ENCODE measurements around the gene MEG3.

The MEG3 gene

DNA sequence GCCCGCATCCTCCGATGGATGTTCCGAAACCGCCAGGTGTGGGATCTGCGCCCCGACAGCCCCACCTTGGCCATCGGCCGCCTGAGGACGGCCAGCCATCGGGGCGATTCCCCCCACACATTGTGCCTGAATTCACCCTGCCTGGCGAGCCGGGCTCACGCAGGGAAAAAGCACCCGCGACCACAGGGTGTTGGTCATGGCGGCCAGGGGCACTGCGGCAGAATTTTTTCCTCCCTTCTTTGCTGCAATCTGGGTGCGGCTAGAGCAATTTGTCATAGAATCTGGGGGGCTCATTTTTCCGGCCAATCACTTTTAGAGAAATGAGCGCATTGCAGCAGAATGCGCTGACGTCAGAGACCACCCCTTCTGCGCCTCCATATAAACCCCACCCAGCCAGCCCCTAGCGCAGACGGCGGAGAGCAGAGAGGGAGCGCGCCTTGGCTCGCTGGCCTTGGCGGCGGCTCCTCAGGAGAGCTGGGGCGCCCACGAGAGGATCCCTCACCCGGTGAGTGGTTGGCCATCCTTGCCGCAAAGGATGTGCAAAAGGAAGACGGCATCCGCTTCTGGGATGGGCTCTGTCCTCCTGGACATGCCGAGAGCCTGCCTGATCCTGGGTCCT, at the start of gene MEG3:
Gene MEG3 (plus strand): TSS at position 406 of the 619 bp plus-strand sequence.
- no peak for DNase-seq

DNA sequence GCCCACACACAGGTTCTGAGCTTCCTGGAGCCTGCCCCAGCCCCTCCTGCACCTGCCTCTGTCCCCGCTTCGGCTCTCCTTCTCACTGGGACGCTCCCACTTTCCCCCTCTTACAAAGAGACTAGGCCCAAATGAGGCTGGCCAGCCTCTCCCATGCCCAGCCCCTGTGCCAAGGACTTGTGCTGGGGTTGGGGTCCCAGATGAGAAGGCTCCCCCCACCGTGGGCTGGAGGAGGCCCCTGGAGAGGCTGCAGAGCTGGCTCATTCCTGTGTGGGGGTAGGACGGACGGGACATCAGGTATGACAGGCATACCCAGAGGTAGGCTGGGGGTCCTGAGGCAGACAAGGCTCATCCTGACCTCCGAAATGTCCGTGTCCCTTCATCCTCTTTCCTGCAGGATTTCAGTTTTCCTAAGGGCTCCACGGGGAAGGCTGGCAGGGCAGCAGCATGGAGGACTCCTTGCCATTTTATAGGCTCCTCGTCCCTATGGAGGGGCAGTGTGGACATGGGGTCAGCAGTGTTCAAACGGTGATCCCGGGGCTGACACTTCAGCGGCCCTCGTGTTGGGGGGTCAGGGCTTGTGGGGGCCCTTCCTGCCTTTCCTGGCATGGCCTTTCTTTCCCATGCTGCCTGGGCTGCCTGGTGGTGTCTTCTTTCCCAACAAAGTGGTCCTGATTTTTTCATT, 49.1 kb upstream of the MEG3 start:
- DNase-seq: no peak

DNA sequence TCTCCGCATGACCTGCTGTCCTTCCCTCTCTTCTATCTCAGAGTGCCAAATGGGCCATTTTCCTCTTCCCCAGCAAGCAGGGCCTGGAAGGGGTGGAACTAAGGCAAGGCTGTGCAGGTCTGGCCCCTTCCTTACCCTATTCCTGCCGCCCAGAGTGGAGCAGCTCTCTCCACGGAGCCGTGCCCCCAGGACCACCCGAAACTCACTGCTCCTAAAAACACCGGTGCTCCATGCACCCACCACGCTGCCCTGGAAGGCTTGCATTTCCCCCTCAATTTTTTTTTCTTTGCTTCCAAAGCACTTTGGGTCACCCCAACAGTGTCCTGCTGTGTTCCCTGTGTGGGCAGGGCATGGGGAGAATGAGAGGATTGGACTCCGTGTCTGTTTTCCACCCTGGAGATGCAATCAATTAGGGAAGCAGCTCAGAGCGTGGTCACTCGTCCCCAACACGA, 48.5 kb upstream of the MEG3 start:
- DNase-seq: no peak

DNA sequence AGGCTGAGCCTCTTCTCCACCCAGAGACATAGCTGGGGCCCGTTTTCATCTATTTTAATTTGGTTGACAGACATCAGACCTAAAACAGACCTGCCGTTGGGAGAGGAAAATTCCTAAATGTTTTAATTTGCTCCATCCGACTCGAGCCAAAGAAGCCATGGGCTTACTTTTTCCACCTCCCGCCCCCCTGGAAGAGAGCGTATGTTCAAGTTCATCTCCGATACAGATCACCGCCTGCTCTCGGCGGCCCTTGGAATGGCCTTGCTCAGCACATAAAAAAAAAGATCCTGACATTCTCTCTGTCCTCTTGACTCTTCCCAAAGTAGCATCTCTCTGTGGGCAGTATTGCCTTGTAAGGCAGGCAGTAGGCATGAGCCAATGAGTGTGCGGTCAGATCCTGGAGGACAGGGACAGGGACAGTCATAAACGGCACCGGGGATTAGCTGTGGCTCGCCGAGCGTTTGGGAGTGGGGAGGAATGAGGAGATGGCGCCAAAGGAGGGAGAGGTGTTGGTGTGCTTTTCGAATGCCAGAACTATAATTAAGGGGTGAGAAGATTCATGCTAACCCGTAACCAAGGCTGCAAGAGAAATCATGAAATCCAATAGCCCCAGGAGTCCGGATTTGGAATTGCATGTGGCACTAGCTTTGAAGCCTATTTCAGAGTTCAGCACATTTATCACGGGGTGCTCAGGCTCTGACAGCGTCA, 47.9 kb upstream of the MEG3 start:
- no peak for DNase-seq

DNA sequence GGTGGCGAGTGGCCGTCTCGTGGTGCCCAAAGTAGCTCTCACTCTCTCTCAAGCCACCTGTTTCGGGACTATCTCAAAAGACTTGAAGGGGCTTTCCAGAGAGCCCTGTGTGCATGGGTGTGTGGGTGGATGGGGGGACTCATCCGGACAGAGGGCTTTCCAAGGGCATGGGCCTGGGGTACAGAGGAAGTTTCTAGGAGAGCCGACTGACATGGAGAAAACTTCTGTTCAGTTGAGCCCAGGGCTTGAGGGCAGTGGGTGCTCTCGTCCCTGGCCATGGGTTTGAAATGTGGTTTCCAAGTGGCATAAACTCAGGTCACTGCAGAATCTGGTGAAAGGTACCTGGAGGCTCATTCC, 47.4 kb upstream of the MEG3 start:
- DNase-seq: no peak

DNA sequence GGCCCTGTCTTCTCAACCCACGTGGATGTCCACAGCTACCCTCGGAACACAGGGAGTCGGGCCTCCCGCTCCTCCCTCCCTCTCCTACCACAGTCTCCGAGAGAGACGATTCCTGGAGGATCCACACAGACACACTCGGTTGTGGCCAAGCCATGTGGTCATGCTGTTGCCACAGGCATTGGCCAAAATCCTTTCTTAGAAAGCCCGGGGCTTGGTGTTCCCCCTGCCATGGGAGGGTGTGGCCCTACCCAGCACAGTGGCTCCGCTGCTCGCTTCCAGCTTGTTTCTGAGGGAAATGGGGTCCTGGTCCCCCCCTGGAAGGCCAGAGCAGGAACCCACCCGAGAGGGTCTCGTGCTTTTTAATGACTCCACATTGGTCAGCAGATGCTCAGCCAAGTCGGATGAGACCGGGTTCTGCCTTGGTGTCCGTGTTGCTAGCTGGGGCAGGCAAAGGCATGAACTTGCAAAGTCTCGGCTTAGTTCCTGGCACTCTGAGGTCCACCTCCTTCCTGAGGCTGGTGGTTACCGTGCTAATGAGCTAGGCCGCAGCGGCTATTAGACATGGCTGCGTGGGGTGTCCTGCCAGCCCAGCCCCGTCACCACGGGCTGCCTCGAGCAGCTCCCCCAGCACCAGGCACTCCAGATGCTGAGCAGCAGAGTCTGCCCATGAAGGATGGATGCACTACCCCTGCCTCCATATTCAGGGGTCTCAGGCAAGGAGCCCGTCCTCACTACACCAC, 46.8 kb upstream of the MEG3 start:
- DNase-seq: no peak

DNA sequence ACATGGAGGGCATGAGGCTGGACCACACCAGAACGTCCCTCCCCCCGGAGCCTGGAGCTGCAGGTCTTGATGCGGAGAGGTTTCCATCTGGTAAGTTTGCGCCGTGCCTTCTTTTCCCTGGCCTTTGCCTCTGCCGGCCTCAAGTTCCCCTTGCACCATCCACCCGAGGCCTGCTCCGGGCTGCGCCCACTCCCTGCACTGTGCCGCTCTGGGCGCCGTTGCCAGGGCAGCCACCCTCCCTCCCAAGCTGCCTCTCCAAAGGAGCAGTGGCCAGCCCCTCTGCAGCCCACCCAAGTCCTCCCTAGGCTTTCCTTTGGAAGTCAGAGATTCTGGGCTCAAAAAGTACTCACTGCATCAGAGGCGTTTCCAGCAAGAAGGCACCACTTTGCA, 46.2 kb upstream of the MEG3 start:
- DNase-seq: no peak

DNA sequence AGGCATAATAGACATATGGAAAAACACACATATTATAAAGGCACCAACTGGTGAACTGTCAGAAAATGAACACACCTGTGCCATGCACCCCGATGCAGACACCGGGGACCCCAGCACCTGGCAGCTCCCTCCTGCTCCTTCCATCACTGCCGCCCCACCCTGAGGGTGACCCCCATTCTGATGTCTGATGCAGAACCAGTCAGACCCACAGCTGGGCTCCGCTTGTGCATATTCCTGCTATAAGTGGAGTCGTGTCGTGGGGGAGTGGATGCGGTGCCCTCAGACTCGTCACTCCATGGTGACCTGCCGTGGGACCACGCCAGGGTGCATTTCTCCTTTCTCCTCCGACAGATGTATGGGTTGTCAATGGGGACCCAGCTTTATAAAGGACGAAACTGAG, 45.7 kb upstream of the MEG3 start:
- DNase-seq: no peak

DNA sequence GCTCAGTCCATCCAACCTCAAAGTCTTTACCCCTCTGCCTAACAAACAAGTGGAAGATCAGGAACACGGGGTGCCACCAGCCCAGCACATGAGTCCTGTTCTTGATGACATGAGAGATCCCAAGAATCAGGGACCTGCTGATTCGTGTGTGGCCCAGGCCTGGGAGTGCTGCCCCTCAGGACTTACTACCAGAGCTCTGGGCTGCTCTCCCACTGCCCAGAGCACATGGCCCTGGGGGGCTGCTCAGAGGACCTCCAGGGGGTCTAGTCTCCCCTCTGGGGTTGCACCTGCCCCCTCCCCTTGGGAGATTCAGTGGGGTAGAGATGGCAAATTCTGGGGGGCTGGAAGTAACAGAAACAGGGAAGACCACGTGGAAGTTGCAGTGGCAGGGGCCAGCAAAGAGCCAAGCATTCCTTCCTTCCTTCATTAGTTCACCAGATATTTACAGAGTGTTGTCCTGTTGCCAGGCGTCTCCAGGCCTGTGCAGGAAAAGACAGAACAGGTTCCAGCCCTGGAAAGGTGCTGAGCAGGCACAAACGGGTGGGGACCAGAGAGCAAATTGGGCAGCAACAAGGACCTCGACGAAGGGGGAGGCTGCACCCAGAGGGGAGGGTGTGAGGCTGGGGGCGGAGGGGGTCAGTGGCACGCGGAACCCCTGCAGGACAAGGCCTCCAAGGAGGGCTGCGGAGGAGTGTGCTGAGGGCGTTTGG, 45.1 kb upstream of the MEG3 start:
- no peak for DNase-seq

DNA sequence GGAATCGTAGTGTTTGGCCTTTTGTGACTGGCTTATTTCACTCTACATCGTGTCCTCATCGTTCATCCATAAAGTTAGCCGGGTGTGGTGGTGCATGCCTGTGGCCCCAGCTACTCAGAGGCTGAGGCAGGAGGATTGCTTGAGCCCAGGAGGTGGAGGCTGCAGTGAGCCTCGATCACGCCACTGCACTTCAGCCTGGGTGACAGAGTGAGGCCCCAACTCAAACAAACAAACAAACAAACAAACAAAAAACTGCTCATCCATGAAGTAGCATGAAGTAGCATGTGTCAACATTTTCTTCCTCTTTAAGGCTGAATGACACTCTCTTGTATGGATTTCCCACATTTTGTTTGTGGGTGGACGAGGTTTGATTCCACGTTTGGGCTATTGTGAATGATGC, 44.0 kb upstream of the MEG3 start:
- DNase-seq: no peak

DNA sequence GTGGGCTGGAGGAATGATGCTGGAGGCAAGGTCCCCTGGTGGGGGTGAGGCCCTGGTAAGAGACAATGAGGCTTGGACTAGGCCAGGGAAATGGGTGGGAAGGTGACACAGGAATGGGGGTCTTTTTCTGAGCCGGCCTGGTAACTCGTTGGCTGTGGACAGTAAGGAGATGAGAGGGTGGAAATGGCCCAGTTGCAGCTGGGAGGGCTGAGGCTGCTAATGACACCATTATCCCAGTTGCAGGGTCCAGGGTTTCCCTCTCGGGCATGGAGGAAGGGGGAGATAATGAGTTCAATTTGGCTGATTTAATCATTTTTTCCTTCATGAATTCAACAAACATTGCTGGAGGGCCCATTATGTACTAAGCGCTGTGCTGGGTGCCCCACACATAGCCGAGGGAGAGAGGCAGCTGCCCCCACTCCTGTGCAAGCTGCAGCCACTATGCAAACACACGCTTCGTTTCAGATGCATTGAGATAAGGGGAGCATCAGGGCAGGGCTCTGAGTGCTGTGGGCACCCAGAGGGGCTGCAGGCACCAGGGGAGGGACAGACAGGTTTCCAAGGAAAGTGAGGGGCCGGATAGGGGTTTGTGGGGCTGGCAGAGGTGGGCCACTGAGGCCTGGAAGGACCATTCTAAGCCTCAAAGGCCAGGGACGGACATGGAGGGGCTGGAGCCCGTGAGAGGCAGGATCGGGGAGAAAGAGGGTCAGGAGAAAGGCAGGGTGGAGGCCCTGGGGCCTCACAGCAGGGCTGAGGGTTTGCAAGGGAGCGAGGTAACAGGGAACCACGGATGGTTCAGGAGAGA, 43.2 kb upstream of the MEG3 start:
- DNase-seq: peak; percentile 60

DNA sequence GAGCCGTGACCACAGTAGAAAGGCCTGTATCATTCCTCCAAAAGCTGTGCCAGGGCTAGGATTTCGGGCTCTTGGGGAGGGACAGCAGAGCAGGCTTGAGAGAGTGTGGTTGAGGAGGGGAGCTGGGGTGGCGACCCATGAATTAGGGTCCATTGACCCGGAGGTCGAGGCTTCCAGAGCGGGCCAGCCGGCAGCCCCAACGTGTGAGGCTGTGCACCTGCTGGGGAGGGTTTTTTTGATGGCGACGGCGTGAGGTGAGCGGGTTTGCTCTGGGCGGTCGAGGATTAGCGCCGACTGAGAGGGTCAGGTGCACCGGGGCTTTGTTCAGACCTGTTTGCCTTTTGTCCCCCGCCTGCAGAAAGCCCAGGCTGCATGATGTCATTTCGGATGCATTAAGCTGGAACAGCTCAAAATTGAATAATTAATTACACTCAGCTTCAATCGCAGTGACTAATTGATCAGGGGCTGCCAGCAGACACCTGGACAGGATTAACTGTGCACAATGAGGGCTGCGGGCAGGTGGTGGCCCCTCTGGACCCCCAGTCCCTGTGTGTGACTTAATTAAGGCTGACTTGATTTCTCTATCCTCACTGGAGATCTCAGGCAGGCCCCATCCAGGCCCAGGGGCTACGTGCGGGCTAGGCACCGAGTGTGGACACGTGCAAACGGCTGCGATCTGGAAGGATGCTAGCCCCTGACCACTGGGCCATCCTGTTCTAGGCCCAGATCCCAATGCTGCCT, 42.1 kb upstream of the MEG3 start:
- peak; percentile 80 for DNase-seq

DNA sequence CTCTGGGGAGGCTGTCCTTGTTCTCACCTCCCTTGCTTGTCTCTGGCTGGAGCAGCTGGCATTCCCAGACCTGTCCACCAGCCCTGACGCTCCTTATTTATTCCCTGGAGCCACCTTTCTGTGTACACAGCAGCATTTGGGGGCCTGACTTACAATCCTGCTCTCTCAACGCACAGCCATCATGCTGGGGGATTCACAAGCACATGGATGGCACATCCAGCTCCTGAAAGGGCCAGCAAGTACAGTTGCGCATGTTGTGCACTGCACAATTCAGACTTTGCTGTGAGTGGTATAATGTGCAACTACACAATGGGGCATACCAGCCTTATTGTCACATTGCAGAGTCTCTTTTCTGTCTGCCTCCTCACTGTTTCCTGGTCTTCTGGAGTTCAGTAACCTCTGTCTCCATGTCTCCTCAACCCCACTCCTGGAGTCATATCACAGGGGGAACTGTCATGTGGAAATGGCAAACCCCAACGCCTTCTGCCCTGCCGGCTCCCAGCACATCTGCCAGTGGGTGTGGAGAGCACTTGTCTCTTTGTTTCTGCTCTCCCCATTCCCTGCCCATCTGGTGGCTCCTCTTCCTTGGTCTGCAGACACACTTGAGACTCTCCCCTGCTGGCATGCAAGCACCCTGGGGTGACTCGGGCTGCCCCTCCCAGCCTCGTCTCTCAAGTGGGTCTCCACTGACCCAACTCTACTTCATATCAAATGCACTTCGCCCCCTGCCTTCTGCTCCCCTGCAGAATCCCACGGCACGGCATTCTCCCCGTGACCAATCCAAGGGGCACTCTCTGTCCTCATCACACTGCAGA, 41.2 kb upstream of the MEG3 start:
- DNase-seq: peak; percentile 52

DNA sequence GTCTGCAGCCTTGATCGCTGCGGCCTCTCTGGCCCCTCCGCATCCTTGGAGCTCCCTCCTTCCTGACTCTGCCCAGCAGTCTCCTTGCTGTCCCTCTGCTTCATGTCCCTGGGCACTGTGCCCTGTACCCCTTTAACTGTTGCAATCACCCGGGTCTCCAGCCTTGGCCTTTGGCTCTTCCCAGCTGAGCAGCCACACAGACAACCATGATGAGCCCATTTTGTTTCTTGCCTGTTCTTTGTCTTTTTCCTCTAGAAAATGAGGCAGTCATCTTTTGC, 40.6 kb upstream of the MEG3 start:
- DNase-seq: no peak

DNA sequence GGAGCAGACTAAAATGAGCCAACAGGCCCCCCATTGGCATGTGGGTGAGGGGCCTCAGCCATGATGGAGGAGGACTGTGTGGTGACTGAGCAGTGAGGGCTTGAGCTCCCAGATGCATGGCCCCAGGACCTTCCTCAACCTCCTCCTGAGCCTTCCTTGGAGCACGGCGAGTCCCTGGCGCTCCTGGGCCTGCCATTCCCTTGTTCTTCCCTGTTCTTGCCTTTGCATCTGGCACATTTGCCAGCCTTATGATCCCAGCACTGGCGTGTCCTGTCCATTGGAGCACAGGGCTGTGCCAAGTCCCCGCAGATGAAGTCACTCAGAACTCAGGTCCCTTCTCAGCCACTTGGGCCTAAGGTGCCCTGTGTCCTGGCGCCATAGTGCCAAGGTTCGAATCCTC, 40.3 kb upstream of the MEG3 start:
- DNase-seq: no peak

DNA sequence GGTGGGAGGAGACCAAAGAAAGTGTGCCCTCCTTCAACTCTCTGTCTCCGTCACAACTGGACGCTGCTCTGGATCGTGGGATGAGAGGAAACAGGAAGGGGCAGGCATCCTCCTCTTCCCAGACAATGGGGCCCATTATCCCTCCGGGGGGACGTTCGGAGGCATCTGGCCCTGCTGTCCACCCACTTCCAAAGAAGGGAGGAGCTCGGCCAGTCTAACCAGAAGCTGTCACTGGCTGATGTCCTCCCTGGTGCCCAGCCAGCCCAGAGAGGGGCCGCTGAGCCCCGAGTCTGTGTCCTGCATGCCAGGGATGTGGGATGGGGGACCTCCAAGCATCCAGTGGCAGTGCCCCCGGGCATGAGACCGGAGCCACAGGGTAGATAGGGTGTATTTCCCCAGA, 39.8 kb upstream of the MEG3 start:
- DNase-seq: no peak

DNA sequence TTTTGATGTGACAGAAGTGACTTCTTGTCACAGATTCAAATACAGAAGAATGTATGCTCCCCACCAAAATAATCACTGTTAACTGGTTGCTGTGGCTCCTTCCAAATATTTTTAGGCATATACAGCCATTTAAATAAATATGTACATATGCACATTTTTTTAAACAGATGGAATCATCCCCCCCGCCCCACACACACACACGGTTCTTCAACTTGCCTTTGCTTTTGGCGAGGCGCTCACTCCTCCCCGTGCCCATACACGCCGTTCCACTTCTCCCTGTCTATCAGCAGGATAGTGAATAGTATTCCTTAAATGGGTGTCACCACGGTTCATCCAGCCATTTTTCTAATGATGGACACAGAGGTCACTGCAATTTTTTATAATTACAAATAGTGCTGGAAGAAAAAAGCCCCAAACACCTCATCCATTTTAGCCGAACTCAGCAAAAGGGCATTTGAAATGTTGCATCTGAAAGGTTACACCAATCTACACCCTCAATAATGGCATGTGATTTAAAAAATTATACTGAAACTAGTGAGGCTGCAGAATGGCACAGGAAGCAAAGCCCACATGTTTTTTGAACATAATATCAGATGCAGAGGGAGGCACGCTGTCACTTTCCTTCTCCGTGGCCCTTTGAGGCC, 39.2 kb upstream of the MEG3 start:
- DNase-seq: no peak

DNA sequence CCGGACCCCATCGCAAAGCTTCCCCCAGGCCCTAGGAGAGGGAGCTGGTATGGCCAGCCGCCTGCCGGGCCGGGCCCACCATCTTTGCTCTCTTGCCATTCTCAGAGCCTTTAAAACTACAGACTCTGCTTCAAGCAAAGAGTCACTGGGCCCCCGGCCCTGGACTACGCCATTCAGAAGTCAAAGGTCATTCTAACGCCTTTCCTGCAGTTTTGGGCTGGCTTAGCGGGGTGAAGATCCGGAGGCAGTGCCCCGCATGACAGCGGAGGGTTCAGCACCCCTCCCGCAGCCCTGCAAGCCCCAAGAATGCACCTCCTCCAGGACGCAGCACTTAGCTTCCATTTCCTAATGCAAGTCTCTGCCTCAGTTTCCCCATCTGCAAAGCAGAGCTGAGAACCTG, 38.3 kb upstream of the MEG3 start:
- DNase-seq: no peak

DNA sequence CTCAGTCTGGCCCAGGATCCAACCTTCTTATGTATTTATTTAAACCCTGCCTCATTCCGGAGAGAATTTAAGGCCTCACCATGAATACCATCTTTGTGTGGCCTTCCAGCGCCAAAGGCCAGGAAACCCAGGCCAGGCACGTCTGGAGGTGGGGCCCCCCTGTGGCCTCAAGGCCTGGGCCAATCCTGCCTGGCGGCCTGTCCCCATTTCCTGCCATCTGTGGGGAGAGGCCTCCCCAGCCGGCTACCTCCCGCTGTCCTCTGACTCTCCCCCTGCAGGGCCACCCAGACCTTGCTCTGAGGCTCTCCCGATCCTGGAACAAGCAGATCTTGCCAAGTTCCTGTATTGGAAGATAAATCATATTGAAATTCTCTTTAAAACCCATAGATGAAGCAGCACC, 37.4 kb upstream of the MEG3 start:
- no peak for DNase-seq

DNA sequence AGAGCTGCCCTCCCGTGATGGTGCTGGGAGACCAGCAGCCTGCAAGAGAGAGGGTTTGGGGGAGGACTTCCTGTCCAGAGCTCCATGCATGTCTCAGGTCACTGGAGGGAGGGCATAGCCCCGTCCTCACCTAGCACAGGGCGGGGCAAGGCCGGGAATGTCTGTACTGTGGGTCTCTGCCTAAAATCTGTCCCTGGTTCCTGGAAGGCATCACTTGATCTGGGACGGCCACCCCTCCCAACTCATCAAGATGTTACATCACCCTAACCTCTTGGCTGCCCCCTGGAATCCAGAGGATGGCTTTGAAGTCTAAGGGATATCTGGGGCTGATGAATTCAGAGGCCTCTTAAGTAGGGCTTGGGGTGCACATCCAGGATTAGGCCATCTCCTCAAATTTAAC, 37.0 kb upstream of the MEG3 start:
- DNase-seq: no peak

Measured in NCI-H510A treated with DMSO at 0.1 percent for 48 hours (cell line).